GM13976 (cell line): ENCODE measurements around the gene CYP2D6.

Experiments used
- DNase-seq: peaks from one replicate; pipeline ENCODE4 v3.0.0; 2012; ENCODE audit warnings: low spot score
- in situ Hi-C: fragments of 300-500 bp; cut with MboI; formaldehyde crosslinking; loops from one replicate; pipeline ENCODE4 v1.12.0; 2022; ENCODE audit warnings: low sequenced_read_pairs, mixed read lengths, inconsistent platforms; ENCODE audit not compliant: unreplicated experiment
- TF ChIP-seq, protein P1 (sequence below): IDR thresholded peaks from 2 replicates; pipeline ENCODE4 v1.5.1; 2012; ENCODE audit warnings: borderline replicate concordance, mild to moderate bottlenecking; ENCODE audit not compliant: insufficient read depth; ENCODE audit errors: extremely low read depth, missing control alignments, control extremely low read depth

Gene CYP2D6

GRCh38 chr22:42090596-42091454 is 39.8 kb downstream of the CYP2D6 start, which contains the start of gene NDUFA6:
TSS of gene NDUFA6 (minus strand) at chr22:42090772. CDS start at chr22:42090744, 28 bp downstream.
- peak; percentile 99 for DNase-seq
- in situ Hi-C loops = loop anchor here (10.0 kb wide), 1 partner anchor 344 kb away; the partner anchor contains the start of gene NFAM1
- TF ChIP-seq, protein P1, sequence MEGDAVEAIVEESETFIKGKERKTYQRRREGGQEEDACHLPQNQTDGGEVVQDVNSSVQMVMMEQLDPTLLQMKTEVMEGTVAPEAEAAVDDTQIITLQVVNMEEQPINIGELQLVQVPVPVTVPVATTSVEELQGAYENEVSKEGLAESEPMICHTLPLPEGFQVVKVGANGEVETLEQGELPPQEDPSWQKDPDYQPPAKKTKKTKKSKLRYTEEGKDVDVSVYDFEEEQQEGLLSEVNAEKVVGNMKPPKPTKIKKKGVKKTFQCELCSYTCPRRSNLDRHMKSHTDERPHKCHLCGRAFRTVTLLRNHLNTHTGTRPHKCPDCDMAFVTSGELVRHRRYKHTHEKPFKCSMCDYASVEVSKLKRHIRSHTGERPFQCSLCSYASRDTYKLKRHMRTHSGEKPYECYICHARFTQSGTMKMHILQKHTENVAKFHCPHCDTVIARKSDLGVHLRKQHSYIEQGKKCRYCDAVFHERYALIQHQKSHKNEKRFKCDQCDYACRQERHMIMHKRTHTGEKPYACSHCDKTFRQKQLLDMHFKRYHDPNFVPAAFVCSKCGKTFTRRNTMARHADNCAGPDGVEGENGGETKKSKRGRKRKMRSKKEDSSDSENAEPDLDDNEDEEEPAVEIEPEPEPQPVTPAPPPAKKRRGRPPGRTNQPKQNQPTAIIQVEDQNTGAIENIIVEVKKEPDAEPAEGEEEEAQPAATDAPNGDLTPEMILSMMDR = peak; percentile 99

DNA sequence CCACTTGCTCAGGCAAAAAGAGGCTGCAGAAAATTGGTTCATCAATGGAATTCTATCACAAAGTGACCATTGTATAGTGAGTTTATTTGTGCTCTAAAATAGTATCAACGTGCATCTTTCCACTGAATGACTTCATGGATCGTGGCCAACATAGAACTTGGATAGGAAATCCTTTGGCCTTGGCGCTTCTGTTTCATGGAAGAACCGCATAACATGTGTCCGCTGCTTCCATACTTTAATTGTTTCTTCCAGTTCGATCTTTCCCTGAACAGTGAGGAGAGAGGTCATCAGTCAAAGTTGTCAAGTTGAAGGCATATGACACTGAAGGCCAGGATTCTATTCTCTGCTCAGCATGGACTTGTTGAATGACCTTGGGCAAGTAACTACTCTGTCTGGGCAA is 44.6 kb downstream of the CYP2D6 start:
- TF ChIP-seq, protein P1 = no peak
- DNase-seq = no peak
- in situ Hi-C loops = loop anchor here (10.0 kb wide), 1 partner anchor 111 kb away; no protein-coding TSS in a partner anchor

GRCh38 chr22:42084874-42085273 is 45.7 kb downstream of the CYP2D6 start:
- in situ Hi-C loops = loop anchor here (10.0 kb wide), 1 partner anchor 110 kb away; no protein-coding TSS in a partner anchor

GRCh38 chr22:42083119-42083518 is 47.5 kb downstream of the CYP2D6 start:
- in situ Hi-C loops = loop anchor here (10.0 kb wide), 1 partner anchor 108 kb away; no protein-coding TSS in a partner anchor
- TF ChIP-seq, protein P1 = no peak
- no peak for DNase-seq

More at GRCh38 chr22:42084874-42085273, 45.7 kb downstream of the CYP2D6 start:
- no peak for DNase-seq
- TF ChIP-seq, protein P1 = no peak

DNA sequence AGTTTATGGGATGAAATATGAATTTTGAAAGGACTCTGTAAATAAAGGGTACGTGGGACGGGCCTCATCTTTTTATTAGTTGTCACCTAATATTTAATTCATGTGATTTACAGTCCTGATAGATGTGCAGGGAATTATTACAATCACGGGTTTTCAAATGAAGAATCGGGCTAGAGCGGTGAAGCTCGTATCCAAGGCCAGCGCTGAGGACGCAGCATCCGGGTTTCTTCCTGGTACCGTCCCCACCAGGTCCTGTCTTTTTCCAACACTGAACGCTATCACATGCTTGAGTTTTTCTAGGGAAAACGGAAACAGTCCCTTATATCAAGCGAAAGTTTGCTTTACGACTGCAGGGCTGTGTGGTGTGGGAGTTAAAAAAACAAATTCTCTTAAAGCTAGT is 50.3 kb downstream of the CYP2D6 start:
- DNase-seq = no peak
- TF ChIP-seq, protein P1 = no peak
- in situ Hi-C loops = loop anchor here (10.0 kb wide), 1 partner anchor 105 kb away; no protein-coding TSS in a partner anchor

GRCh38 chr22:42079319-42080251 is 51.0 kb downstream of the CYP2D6 start, which contains the start of gene SMDT1:
TSS of gene SMDT1 (plus strand) at chr22:42079700. CDS start at chr22:42079769, 69 bp downstream.
- in situ Hi-C loops = loop anchor here (10.0 kb wide), 1 partner anchor 105 kb away; no protein-coding TSS in a partner anchor
- peak; percentile 98 for DNase-seq
- TF ChIP-seq, protein P1 = no peak
